GM12878 (cell line): ENCODE data around the gene PRKG1. TPM values are rescaled to one million over a fixed set of nuclear protein-coding genes. Genes with fewer than 3 reads are reported as not detected.

ENCODE experiments used
- ATAC-seq: fragments of 200-7000 bp; cut with Tn5 transposase; 3 replicates; pipeline ENCODE4 v1.9.1; 2020; ENCODE audit warnings: mild to moderate bottlenecking, moderate library complexity
- BruUV-seq: library from RNA; stranded (reverse); fragments of 400-500 nt; replicated peaks from 2 replicates; lab custom pipeline; 2021; lab: Mats Ljungman, UMichigan
- CTCF ChIA-PET: fragments of 300-600 bp; sonication (Branson Sonifier 250); formaldehyde crosslinking; extraction: SDS; loops from one replicate; lab custom pipeline; 2021; ENCODE audit warnings: inconsistent platforms; lab: Yijun Ruan, JAX
- POLR2A ChIA-PET: fragments of 350-600 bp; formaldehyde crosslinking; extraction: SDS; loops from one replicate; lab custom pipeline; 2021; ENCODE audit warnings: inconsistent platforms; lab: Charles Lee
- RAD21 ChIA-PET: fragments of 300-600 bp; sonication (Branson Sonifier 250); formaldehyde crosslinking; loops from one replicate; lab custom pipeline; 2023; ENCODE audit warnings: antibody characterized with exemption; ENCODE audit not compliant: unreplicated experiment; lab: Charles Lee
- SMC1A ChIA-PET: fragments of 300-600 bp; sonication (Branson Sonifier 250); formaldehyde crosslinking; loops from one replicate; lab custom pipeline; 2023; ENCODE audit not compliant: unreplicated experiment, uncharacterized antibody; lab: Charles Lee
- DNase-seq: peaks from one replicate; pipeline ENCODE4 v3.0.0-alpha.2; 2011; ENCODE audit warnings: low read depth, low spot score
- FAIRE-seq: peaks from 3 replicates; lab custom pipeline; 2011; peaks lifted over from hg19 to GRCh38; lab: Jason Lieb, UNC
- H2AFZ ChIP-seq: 2 replicates; pipeline ENCODE4 v1.6.0; 2011; ENCODE audit warnings: low read depth, low read length, control low read depth; ENCODE audit not compliant: control insufficient read depth
- H3K27ac ChIP-seq: 2 replicates; pipeline ENCODE4 v1.5.1; 2011; ENCODE audit warnings: control low read depth; ENCODE audit not compliant: control insufficient read depth, insufficient read depth
- H3K27me3 ChIP-seq, 2 experiments: replicated peaks in 1 of 2; 2 replicates each; pipeline versions ENCODE4 v1.6.0 to v1.6.1; 2011; ENCODE audit warnings: low read length in 1 of 2; ENCODE audit not compliant: control insufficient read depth in 2 of 2, insufficient read depth in 2 of 2
- H3K36me3 ChIP-seq, 2 experiments: 2 replicates each; pipeline ENCODE4 v1.5.1; 2011; ENCODE audit warnings: low read length in 1 of 2; ENCODE audit not compliant: control insufficient read depth in 2 of 2, insufficient read depth in 2 of 2
- H3K4me1 ChIP-seq: 2 replicates; pipeline ENCODE4 v1.6.1; 2011; ENCODE audit warnings: mild to moderate bottlenecking, low read length, moderate library complexity, mixed read lengths; ENCODE audit not compliant: control insufficient read depth, insufficient read depth
- H3K4me2 ChIP-seq: 2 replicates; pipeline ENCODE4 v1.6.0; 2011; ENCODE audit warnings: control low read depth; ENCODE audit not compliant: control insufficient read depth, insufficient read depth
- H3K4me3 ChIP-seq: fragments of 200-600 bp; sonication (generic); 2 replicates; pipeline ENCODE4 v1.5.1; 2016
- H3K79me2 ChIP-seq: 2 replicates; pipeline ENCODE4 v1.6.0; 2011; ENCODE audit warnings: low read length; ENCODE audit not compliant: control insufficient read depth, insufficient read depth
- H3K9ac ChIP-seq: 2 replicates; pipeline ENCODE4 v1.8.0; 2011; ENCODE audit warnings: low read length, control low read depth, mixed read lengths; ENCODE audit not compliant: control insufficient read depth, insufficient read depth
- H3K9me3 ChIP-seq: replicated peaks from 3 replicates; pipeline ENCODE4 v1.5.1; 2011; ENCODE audit warnings: mild to moderate bottlenecking, low read length; ENCODE audit not compliant: control insufficient read depth, insufficient read depth
- H4K20me1 ChIP-seq: 2 replicates; pipeline ENCODE4 v1.6.0; 2011; ENCODE audit not compliant: control insufficient read depth, insufficient read depth
- ATF7 ChIP-seq: fragments of 450-650 bp; IDR thresholded peaks from 2 replicates; pipeline ENCODE4 v1.6.1; 2016; ENCODE audit warnings: low read depth, mild to moderate bottlenecking
- E2F8 ChIP-seq: fragments of 450-650 bp; IDR thresholded peaks from 2 replicates; pipeline ENCODE4 v1.6.1; 2018; ENCODE audit warnings: mild to moderate bottlenecking, low read depth, moderate library complexity; ENCODE audit not compliant: partially characterized antibody
- EZH2 ChIP-seq: IDR thresholded peaks from 2 replicates; pipeline ENCODE4 v1.6.1; 2012; ENCODE audit warnings: low read depth, mild to moderate bottlenecking, control low read depth, inconsistent platforms, low read length, borderline replicate concordance; ENCODE audit not compliant: control insufficient read depth
- IRF3 ChIP-seq: fragments of 450-650 bp; IDR thresholded peaks from 2 replicates; pipeline ENCODE4 v1.6.1; 2014; ENCODE audit warnings: mild to moderate bottlenecking
- STAT3 ChIP-seq: IDR thresholded peaks from 2 replicates; pipeline ENCODE4 v1.6.1; 2011; ENCODE audit warnings: low read depth, low read length, improper control_type of control experiment
- TCF3 ChIP-seq: IDR thresholded peaks from 2 replicates; pipeline ENCODE4 v1.6.1; 2012; ENCODE audit warnings: low read depth, mild to moderate bottlenecking, low read length, borderline replicate concordance; ENCODE audit not compliant: insufficient read depth
- WGBS: methylation state at CpG from one replicate; pipeline ENCODE4 v1.1.6; 2016; ENCODE audit warnings: low lambda C conversion rate; ENCODE audit not compliant: insufficient replicate concordance, insufficient coverage; ENCODE audit errors: missing lambda C conversion rate; 5-methylcytosine and 5-hydroxymethylcytosine counted together
- in situ Hi-C: fragments of 300-500 bp; cut with MboI; formaldehyde crosslinking; loops from 9 replicates; pipeline ENCODE4 v1.14.3; 2018; ENCODE audit warnings: mixed read lengths
- intact Hi-C: fragments of 100-400 bp; cut with micrococcal nuclease; formaldehyde crosslinking; loops from one replicate; pipeline ENCODE4 v1.14.2; 2022; ENCODE audit not compliant: unreplicated experiment
- polyA plus RNA-seq, 11 experiments: library from polyadenylated mRNA; depleted of rRNA in 4 of 11; unstranded in 6 of 11; stranded (reverse) in 5 of 11; fragments of >200 nt; fragmentation: Nextera tagmentation in 4 of 11; fragmentation: Illumina TruSeq in 1 of 11; extraction: Ambion mirVana in 4 of 11; extraction: Trizol in 1 of 11; gene quantifications; 1 replicate in 1 of 11; 2 replicates in 10 of 11; pipeline versions ENCODE4 v1.2.1 to v1.2.3, GENCODE V29; 2011 to 2016; ENCODE audit warnings: inconsistent platforms in 2 of 11, missing spikeins in 2 of 11, low read depth in 1 of 11
- total RNA-seq, 4 experiments: library from RNA; depleted of rRNA in 3 of 4; stranded (reverse); fragments of >200 nt in 3 of 4; fragmentation: Illumina TruSeq in 1 of 4; extraction: Trizol in 1 of 4; gene quantifications; 2 replicates each; pipeline versions ENCODE4 v1.2.1 to v1.2.3, GENCODE V29; 2013 to 2021

Gene PRKG1
- total and polyA plus RNA-seq, 10 of the 15 experiments (the other 5 are each of a cell fraction or from before 2014, with no cell fraction given) = 0.04 to 0.05 TPM; not detected in 8

- DNase-seq (no peak), FAIRE-seq (no peak), ATAC-seq (no peak)
- ChIA-PET SMC1A (interaction anchor here (1.4 kb wide), 1 partner anchor 10 kb away, joined by 4 read pairs; no protein-coding TSS in a partner anchor), POLR2A (no interaction called here), RAD21 (no interaction called here), CTCF (interaction anchor here (1.0 kb wide), 1 partner anchor 175 kb away, joined by 3 read pairs; no protein-coding TSS in a partner anchor)
- Histone ChIP-seq H3K79me2 (no peaks in the 10 kb centered on the region), H3K9ac (no peak overlapping the region), H3K9me3 (no peaks in the 10 kb centered on the region), H3K27me3 (peaks cover 7 to 8% of the 10 kb centered on the region in 2 experiments), H2AFZ (no peak overlapping the region), H3K36me3 (no peaks in the 10 kb centered on the region), H3K4me2 (no peak overlapping the region), H3K4me1 (no peaks in the 10 kb centered on the region), H4K20me1 (no peaks in the 10 kb centered on the region), H3K4me3 (no peak overlapping the region), H3K27ac (no peak overlapping the region)
- intact Hi-C loops (no loop called here), in situ Hi-C loops (loop anchor here (10.0 kb wide), 1 partner anchor 172 kb away; no protein-coding TSS in a partner anchor)
- peak; percentile 18; the same call in 1 of the 2 replicates for TF ChIP-seq ATF7
- TF ChIP-seq TCF3 = no peak
- BruUV-seq = no TSS peak
- 0% methylated on average over 3 of the region's 3 CpGs for WGBS
Observed at GRCh38 chr10:52312942-52313255, 1238.6 kb downstream of the PRKG1 start.

- POLR2A ChIA-PET = no interaction called here
- SMC1A ChIA-PET = interaction anchor here (1.4 kb wide), 1 partner anchor 9 kb away, joined by 4 read pairs; no protein-coding TSS in a partner anchor
- no peaks in the 10 kb centered on the region for H3K79me2 ChIP-seq
- WGBS = 11% methylated on average over 26 of the region's 26 CpGs
- H4K20me1 ChIP-seq = no peaks in the 10 kb centered on the region
- in situ Hi-C loops (loop anchor here (10.0 kb wide), 1 partner anchor 171 kb away; no protein-coding TSS in a partner anchor), intact Hi-C loops (no loop called here)
- ATAC-seq (no peak), DNase-seq (no peak), FAIRE-seq (no peak)
- RAD21 ChIA-PET = interaction anchor here (0.6 kb wide), 1 partner anchor 1306 kb away, joined by 3 read pairs; no protein-coding TSS in a partner anchor
- no peak overlapping the region for H3K4me2 ChIP-seq
- H3K9ac ChIP-seq = no peak overlapping the region
- CTCF ChIA-PET = interaction anchor here (1.0 kb wide), 1 partner anchor 174 kb away, joined by 3 read pairs; no protein-coding TSS in a partner anchor
- no TSS peak for BruUV-seq
- H3K27ac ChIP-seq = no peak overlapping the region
- no peak overlapping the region for H2AFZ ChIP-seq
- no peak overlapping the region for H3K4me3 ChIP-seq
- H3K4me1 ChIP-seq = no peaks in the 10 kb centered on the region
- TF ChIP-seq EZH2 (peak; percentile 27; the same call in 1 of the 2 replicates), IRF3 (no peak), E2F8 (no peak), STAT3 (no peak)
- no peaks in the 10 kb centered on the region for H3K36me3 ChIP-seq
- H3K9me3 ChIP-seq = no peaks in the 10 kb centered on the region
- peaks cover 7 to 8% of the 10 kb centered on the region in 2 experiments for H3K27me3 ChIP-seq
Observed at GRCh38 chr10:52313256-52313932, 1239.1 kb downstream of the PRKG1 start.
